Activated T-helper 9 cell treated with anti-CD3 and anti-CD28 coated beads, Interleukin-2, amount 50 U/mL, for 16 hours (primary cell): ENCODE data around the gene ZBTB16.

ENCODE experiments used
- DNase-seq: peaks from one replicate; pipeline ENCODE4 v3.0.0-alpha.2; 2020; ENCODE audit warnings: low read depth

Gene ZBTB16

DNA sequence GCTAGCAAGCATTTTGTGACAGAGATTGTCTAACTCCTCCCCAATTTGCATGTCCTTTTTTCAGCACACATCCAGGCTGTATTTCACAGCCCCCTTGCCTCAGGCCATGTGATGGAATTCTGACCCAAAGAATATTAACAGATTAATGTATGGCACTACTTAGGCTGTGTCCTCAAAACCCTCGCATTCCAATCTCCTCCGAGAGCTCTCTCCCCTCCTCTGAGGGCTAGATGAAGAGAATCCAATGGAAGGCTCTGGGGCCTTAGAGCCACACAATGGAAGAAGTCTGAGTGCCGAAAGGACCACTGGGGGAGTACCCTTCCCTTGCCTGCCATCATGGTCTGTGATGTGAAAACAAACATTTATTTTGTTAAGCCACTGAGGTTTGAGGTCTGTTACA is 223.0 kb downstream of the ZBTB16 start:
- DNase-seq, result no peak

DNA sequence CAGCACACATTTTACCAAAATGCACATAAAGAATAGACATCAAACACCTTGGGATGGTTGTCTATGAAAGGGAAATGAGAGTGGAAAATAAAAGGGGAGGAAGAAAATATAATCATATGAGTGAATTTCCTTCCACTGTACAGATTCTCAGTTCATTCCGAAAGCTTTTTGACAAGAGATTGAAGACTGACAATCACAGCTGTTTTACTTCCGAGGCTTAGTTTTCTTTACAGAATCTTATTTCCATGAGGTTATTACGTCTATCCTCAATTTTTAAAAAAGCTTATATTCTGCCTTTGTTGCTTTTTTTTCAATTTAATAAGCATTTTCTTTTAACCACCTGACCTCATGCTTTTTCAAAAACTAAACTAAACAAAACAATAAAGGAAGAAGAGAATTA is 223.9 kb downstream of the ZBTB16 start:
- DNase-seq, result no peak

DNA sequence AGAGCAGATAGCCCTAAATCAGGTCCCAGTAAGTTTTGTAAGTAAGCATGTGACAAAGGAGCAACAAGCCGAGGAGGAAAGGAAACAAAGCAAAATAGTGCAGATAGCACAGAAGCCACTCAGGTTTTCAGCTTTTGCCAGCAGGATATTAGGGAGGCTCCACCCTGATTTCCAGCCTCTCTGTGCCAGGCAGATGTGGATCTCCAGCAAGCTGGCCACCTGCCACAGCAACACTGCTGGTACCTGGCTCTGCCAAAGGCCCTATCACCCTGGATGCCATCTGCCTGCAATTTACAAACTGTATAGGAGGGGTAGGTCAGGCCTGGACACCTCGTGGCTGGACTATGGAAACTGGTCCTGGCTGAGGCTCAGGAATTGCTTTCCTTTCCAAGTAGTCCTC is 224.5 kb downstream of the ZBTB16 start:
- no peak for DNase-seq

DNA sequence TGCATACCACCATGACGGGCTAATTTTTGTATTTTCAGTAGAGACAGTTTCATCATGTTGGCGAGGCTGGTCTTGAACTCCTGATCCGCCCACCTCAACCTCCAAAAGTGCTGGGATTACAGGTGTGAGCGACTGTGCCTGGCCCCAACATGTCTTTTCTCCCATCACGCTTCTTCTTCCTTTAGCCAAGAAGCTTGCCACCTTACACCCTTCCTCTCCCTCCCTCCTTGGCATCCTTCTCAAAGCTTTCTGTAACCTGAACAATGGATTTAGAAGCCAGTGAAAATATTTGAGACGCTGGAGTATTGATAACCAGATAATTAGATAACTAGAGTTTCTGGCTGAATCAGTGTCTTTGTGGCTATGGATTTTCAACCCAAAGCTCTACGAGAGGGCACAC is 225.4 kb downstream of the ZBTB16 start:
- no peak for DNase-seq

DNA sequence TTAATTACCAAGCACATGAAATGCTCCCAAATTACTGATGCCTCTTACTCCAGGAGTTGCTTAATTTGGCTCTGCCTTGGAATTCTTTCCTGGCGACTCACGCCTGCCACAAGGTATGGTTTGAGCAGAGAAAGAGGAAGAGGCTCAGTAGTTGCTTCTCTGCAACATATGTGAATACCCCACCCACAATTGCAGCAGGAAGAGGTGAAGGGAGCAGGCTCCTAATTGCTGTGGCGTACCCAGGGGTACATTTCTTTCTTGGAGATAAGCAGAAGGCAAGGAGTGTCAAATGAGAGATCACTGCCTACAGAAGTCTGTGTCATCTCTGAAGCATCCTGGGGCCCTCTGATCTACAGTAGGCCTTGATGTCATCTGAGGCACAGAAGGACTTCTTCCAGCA is 226.1 kb downstream of the ZBTB16 start:
- DNase-seq, result no peak

DNA sequence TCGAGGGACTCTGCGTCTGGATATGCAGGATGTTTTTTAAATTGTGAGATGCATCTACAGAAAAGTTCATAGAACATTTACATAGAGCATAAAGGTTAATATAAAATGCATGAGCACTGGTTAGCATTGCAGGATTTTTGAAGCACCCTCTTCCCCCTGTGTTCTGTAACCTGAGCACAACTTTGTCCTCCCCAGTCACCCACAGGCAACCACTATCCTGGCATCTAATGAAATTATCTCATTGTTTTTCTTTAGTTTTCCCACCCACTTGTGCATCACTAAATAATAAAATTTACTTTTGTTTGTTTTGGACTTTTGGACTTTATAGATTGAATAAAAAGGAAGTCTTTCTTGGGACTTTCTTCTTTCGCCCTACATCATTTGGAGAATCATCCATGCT is 226.7 kb downstream of the ZBTB16 start:
- no peak for DNase-seq

DNA sequence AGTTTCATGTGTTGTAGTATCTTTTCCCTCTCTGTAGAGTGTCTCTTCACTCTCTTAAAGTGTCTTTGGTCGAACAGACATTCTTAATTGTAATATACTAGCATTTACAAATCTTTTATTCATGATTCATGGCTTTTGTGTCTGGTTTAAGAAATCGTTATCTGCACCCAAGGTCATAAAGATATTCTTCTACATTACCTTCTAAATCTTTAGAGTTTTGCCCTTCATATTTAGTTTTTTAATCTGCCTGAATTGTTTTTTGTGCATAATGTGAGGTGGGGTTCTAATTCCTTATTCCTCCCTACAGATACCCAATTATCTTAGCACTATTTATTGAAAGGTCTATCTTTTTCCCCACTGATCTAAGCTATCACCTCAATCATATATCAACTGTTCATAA is 227.6 kb downstream of the ZBTB16 start:
- no peak for DNase-seq

DNA sequence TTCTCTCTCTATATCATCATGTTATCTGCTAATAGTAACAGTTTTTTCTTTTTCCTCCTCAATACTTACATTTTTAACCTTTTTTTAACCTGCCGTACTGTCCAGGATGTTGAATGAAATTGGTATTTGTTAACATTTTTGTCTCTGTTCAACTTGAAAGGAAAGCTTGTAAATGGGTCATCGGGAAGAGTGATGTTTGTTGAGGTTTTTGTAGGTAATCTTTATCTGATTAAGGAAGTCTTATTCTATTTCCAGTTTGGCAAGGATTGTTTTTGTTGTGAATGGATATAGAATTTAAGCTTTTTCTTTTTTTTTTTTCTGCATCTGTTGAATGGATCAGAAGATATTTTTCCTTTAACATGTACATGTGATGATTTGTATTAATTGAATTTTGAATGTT is 228.6 kb downstream of the ZBTB16 start:
- DNase-seq, result no peak

DNA sequence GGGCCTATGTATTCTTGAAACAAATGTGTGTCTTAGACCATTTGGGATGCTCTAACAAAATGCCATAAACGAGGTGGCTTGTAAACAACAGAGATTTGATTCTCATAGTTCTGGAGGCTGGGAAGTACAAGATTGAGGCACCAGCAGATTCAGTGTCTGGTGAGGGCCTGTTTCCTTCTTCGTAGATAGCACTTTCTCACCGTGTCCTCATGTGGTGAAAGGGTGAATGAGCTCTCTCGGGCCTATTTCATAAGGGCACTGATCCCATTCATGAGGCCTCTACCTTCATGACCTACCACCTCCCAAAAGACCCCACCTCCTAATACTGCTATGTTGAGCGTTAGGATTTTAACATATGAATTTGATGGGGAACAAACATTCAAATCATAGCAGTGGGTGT is 230.3 kb downstream of the ZBTB16 start:
- no peak for DNase-seq

DNA sequence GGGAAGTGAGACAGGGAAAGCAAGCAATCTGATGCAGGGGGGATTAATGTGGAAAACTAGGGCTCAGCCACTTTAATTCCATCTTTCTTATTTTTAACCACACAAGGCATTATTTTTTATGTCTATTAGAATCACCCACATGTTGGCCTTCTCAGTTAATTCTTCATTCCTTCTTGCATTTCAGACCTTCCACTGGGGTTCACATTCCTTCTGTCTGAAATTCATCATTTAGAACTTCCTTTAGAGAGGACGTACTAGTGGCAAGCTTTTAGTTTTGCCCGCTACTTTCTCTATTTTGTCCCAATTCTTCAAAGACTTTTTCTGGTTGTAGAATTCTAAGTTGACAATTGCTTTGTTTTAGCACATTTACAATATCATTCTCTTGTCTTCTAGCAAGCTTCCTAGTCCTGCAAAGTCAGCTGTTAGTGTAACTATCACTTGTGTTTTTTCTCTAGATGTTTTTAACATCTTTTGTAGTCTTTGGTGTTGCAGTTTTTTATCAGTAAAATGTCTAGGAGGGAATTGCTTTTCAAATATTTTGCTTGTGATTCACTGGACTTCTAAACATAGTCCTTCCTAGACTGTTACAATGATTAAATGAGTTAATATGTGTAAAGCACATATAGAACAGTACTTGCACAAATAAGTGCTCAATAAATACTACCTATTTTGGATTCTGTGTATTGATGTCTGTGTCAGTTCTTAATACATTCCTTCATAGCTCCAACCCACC is 231.2 kb downstream of the ZBTB16 start:
- no peak for DNase-seq

DNA sequence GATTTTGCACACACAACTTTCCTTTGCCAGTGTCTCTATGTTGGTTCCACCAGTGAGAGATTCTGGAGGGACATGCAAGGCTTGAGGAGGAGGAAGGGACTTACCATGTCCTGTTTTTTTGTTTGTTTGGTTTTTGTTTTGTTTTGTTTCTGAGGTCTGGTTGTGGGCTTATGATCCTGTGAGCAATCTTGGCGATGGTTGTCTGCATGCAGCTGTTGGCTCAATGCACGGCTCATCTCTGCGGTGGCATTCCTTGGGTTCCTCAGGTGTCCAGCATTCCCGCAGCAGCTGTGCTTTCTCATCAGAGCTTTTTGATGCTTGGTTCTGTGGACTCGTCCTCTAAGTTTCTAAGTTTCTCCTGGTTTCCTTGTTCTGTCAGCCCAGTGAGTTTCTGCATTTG is 231.9 kb downstream of the ZBTB16 start:
- DNase-seq, result no peak

DNA sequence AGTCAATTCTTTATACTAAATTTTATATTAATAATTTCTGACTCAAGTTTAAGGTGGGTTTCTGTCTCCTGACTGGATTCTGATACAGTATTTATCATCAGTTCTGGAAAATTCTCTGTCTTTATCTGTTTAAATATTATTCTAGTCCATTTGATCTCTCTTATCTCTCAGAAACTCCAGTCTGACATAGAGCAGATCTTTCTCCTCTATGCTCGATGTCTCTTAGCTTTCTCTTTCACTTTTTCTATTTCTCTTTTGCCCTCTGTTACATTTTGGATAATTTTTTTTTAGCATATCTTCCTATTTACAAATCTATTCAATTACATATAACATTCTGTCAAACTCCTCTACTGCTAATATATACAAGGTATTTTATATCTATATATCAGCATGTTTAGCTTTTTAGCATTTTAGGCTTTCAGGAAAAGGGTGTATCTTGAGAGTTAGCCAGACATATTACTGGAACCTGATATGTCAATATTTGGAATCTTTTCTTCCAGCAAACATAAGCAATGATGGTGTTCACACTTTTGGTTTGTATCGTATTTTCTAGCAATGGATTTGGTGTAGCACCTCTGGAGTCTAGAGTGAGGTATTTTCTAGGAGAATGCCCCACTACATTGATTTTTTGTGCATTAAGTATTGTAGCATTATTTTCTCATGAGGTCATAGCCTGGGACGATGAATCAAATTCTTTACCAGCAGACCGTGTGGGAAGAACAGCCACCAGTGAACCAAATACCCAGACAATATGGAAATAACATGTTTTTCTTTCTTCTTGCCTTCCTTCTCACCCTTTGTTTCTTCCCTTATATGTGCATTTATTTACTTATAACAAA is 232.6 kb downstream of the ZBTB16 start:
- no peak for DNase-seq

DNA sequence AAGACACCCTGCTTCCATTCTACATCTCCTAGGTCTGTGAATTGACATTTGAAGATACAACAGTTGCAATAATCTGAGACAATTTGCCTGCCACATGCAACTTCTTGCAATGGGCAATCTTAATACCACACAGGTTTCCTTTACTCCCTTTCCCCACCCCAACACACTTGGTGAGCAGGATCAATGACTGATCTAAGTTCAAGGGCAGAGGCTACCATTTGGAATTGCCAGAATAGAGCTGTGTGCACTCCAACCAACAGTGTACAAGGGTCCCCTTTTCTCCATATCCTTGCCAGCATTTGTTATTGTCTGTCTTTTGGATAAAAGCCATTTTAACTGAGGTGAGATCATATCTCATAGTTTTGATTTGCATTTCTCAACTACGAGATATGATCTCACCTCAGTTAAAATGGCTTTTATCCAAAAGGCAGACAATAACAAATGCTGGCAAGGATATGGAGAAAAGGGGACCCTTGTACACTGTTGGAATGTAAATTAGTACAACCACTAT is 233.7 kb downstream of the ZBTB16 start:
- DNase-seq, result no peak

DNA sequence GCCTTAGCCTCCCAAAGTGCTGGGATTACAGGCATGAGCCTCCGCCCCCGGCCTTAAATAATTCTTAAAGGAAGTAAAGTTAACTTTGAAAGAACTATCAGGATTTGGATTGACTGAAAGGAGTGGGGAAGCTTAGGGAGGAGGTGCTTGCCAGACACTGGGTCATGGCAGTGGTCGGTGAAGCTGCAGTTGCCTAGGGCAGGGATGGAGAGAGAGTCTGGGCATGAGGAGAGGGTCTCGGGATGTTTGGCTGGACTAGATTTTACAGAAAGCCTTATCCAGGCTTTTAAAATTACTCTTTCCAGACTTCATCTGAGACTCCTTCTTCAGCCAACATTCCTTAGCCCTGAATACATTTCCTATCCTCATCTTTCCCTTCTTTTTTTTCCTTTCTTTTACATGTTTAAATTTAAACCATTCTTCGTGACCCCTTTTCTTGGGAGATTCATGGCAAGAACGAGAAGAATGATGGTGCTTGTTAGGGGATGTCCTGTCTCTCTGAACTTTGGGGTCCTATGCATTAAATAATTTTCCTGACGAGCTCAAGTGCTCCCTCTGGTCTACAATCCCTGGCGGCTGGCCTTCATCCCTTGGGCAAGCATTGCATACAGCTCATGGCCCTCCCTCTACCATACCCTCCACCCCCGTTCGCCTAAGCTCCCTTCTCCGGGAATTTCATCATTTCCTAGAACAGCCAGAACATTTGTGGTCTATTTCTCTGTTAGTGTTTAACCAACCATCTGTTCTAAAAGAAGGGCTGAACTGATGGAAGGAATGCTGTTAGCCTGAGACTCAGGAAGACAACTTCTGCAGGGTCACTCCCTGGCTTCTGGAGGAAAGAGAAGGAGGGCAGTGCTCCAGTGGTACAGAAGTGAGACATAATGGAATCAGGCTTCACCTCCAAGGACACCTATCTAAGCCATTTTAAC is 236.4 kb downstream of the ZBTB16 start, which contains the start of gene NNMT:
Gene NNMT (plus strand): TSS at position 724 of the 929 bp plus-strand sequence. CDS start 158 bp downstream, at position 882.
- no peak for DNase-seq

DNA sequence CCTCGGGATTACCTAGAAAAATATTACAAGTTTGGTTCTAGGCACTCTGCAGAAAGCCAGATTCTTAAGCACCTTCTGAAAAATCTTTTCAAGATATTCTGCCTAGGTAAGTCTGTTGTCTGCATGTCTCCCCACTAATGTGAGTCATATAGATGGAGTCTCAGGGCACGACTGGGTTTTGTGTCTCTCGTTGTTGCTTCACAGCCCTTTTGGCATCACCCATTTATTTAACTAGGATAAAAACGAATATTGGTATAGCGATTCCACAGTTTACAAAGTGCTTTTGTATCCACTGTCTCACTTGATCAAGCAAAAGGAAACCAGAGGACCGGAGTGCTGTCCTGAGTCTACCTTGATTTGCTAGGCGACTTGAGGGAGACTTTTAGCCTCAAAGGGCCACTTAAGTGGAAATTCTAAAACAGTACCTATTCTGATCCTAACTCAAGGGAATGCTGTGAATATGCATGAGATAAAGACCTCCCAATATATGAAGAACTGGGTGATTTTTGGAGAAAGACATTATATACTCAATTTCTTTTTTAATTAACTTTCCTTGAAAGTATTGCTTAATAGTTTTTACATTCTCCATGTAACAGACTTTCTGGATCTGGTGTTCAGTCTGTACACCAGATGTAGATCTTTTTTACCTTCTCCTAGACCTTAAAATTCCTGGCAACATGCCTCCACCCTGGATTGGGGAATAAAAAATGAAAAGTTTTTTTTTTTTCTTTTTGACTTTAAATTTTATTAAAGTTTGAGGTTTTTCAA is 237.3 kb downstream of the ZBTB16 start:
- DNase-seq, result no peak

DNA sequence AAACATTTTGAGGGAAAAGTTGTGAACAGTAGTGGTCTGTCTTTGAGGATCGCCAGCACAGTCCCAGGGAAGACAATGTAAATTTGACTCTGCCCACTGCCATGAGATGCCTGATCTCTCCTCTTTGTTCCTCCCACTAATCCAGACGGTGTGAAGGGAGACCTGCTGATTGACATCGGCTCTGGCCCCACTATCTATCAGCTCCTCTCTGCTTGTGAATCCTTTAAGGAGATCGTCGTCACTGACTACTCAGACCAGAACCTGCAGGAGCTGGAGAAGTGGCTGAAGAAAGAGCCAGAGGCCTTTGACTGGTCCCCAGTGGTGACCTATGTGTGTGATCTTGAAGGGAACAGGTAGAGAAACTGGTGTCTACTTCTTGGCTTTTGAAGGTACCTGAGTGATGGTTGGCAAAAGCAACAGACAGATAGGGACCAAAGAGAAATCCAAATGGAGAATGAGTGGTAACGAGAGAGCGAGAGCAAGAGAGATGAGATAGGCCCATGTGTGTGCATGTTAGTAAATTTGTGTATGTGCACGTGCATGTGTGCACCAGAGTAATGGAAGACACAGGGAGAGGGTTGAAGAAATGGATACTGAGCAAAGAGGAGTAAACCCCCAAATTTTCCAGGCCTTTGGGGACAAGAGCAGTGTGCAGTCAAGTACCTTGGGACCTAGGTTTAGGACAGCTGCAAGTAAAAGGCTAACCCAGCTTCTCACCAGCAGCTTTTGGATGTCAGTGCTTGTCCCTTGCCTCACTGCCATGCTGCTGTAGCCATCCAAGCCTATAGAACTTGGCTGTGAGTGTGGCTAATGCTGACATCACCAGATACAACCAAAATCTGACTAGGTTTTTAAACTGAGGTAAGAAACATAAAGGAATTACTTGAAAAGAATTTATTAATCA is 238.5 kb downstream of the ZBTB16 start:
- DNase-seq, result no peak

DNA sequence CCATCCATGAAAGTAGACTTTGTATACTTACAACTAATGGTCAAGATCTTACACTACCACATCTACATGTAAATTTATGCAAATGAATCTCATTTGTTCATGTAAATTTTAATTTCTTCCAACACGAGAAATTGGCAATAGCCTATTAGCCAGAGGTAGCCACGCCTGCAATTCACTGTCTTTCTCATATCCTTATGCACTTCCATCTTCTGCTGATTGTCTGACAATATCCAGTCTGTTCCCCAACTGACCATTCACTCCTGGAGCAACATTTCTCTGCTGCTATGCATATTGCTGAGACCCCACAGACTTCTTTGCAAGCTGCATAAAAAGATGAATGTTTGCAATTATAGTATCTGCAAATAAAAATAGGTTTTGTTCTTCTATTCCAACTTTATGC is 239.2 kb downstream of the ZBTB16 start:
- no peak for DNase-seq
